ENCODE data around the gene NFATC1. TPM values are rescaled to one million over a fixed set of nuclear protein-coding genes. Genes with fewer than 3 reads are reported as not detected.

NFATC1 gene
- total RNA-seq, 2 donors from 2014 or later: 5.2 to 5.9 TPM

GRCh38 chr18:79406708-79407107 lies 11.0 kb downstream of the NFATC1 start:
- 95 to 98% methylated on average over 26 of the region's 30 CpGs for WGBS, 2 donors
- Histone ChIP-seq H3K36me3 (replicated peaks in 1 of 2; ENCODE audit: insufficient read depth in 1 of 2, low read depth in 2 of 2) (no peaks in the 10 kb centered on the region), H3K27ac (no peak overlapping the region), H3K4me1 (peaks cover 25% of the 10 kb centered on the region), H3K9me3 (no peaks in the 10 kb centered on the region), H3K27me3 (no peaks in the 10 kb centered on the region), H3K4me3 (no peak overlapping the region)
- DNase-seq: no peak
- TF ChIP-seq POLR2A (IDR thresholded peaks at IDR 0.05) (no peak), CTCF (IDR thresholded peaks at IDR 0.05) (no peak)
- intact Hi-C loops (cut with DNase I): no loop called here
- no peak for ATAC-seq

- no peaks in the 10 kb centered on the region for H3K9me3 ChIP-seq
- no peak overlapping the region for H3K4me3 ChIP-seq
- ATAC-seq (no peak), DNase-seq (no peak)
- H3K36me3 ChIP-seq (replicated peaks in 1 of 2; ENCODE audit: insufficient read depth in 1 of 2, low read depth in 2 of 2): peaks cover 0 to 1% of the 10 kb centered on the region in 2 donors
- intact Hi-C loops (cut with DNase I): no loop called here
- H3K27ac ChIP-seq: no peak overlapping the region
- H3K4me1 ChIP-seq: no peaks in the 10 kb centered on the region
- WGBS, 2 donors: 69 to 84% methylated on average over 3 of the region's 3 CpGs
- H3K27me3 ChIP-seq: no peaks in the 10 kb centered on the region
- TF ChIP-seq POLR2A (IDR thresholded peaks at IDR 0.05) (no peak), CTCF (IDR thresholded peaks at IDR 0.05) (no peak)
These were observed 13.6 kb downstream of the NFATC1 start for GRCh38 chr18:79409313-79409712.

- no peaks in the 10 kb centered on the region for H3K27me3 ChIP-seq
- ATAC-seq (no peak), DNase-seq (no peak)
- 93 to 98% methylated on average over 29 to 30 of the region's 30 CpGs for WGBS, 2 donors
- H3K4me3 ChIP-seq: no peak overlapping the region
- intact Hi-C loops (cut with DNase I): no loop called here
- H3K36me3 ChIP-seq (replicated peaks in 1 of 2; ENCODE audit: insufficient read depth in 1 of 2, low read depth in 2 of 2): peaks cover 0 to 1% of the 10 kb centered on the region in 2 donors
- H3K9me3 ChIP-seq: no peaks in the 10 kb centered on the region
- no peaks in the 10 kb centered on the region for H3K4me1 ChIP-seq
- H3K27ac ChIP-seq: no peak overlapping the region
- no peak for TF ChIP-seq POLR2A (IDR thresholded peaks at IDR 0.05)
- no peak for TF ChIP-seq CTCF (IDR thresholded peaks at IDR 0.05)
These were observed 14.5 kb downstream of the NFATC1 start for GRCh38 chr18:79410171-79410641.

GRCh38 chr18:79410731-79411613 lies 15.2 kb downstream of the NFATC1 start:
- Histone ChIP-seq H3K27me3 (no peaks in the 10 kb centered on the region), H3K36me3 (replicated peaks in 1 of 2; ENCODE audit: insufficient read depth in 1 of 2, low read depth in 2 of 2) (peaks cover 0 to 1% of the 10 kb centered on the region in 2 donors), H3K4me3 (no peak overlapping the region), H3K4me1 (no peaks in the 10 kb centered on the region), H3K27ac (no peak overlapping the region), H3K9me3 (no peaks in the 10 kb centered on the region)
- intact Hi-C loops (cut with DNase I): no loop called here
- ATAC-seq (no peak), DNase-seq (no peak)
- WGBS, 2 donors: 94 to 96% methylated on average over 55 to 62 of the region's 84 CpGs
- TF ChIP-seq POLR2A (IDR thresholded peaks at IDR 0.05): no peak
- no peak for TF ChIP-seq CTCF (IDR thresholded peaks at IDR 0.05)
